WTC11 (cell line): ENCODE measurements around the gene DLX1. TPM values are rescaled to one million over a fixed set of nuclear protein-coding genes. Genes with fewer than 3 reads are reported as not detected.
"Not testable (repeated sequence)": the region's sequence is repeated elsewhere in the genome, so short reads cannot be mapped to it uniquely, and the experiment has no call there.

Experiments
- ATAC-seq: fragments of 200-7000 bp; cut with Tn5 transposase; 2 replicates; pipeline ENCODE4 v1.10.0; 2021; ENCODE audit warnings: mild to moderate bottlenecking, moderate library complexity
- CTCF ChIA-PET: fragments of 300-600 bp; sonication (Branson Sonifier 250); formaldehyde crosslinking; loops from one replicate; lab custom pipeline; 2021; ENCODE audit warnings: antibody characterized with exemption; lab: Charles Lee
- POLR2A ChIA-PET: fragments of 350-600 bp; sonication (Branson Sonifier 250); formaldehyde crosslinking; loops from one replicate; lab custom pipeline; 2021; ENCODE audit warnings: antibody characterized with exemption; lab: Charles Lee
- DNase-seq: peaks from one replicate; pipeline ENCODE4 v3.0.0; 2021; ENCODE audit warnings: low spot score
- H3K27ac Mint-ChIP-seq: 2 replicates; pipeline ENCODE4 v1.8.0; 2021; ENCODE audit warnings: mixed read lengths
- H3K27me3 Mint-ChIP-seq: 2 replicates; pipeline ENCODE4 v1.8.0; 2021; ENCODE audit warnings: low read depth, mild to moderate bottlenecking, moderate library complexity, mixed read lengths
- H3K36me3 Mint-ChIP-seq: 2 replicates; pipeline ENCODE4 v1.8.0; 2021; ENCODE audit warnings: mixed read lengths
- H3K4me1 Mint-ChIP-seq: 2 replicates; pipeline ENCODE4 v1.8.0; 2022; ENCODE audit warnings: mixed read lengths
- H3K4me3 Mint-ChIP-seq: 2 replicates; pipeline ENCODE4 v1.8.0; 2021; ENCODE audit warnings: mild to moderate bottlenecking, moderate library complexity, mixed read lengths
- H3K9me3 Mint-ChIP-seq: 2 replicates; pipeline ENCODE4 v1.8.0; 2021; ENCODE audit warnings: mixed read lengths
- AFF4 ChIP-seq: sonication (generic); formaldehyde crosslinking; IDR thresholded peaks from 2 replicates; pipeline ENCODE4 v1.8.1; 2023; ENCODE audit warnings: mild to moderate bottlenecking, missing genetic modification reagents, borderline replicate concordance
- ATF1 ChIP-seq: sonication (generic); formaldehyde crosslinking; IDR thresholded peaks from 2 replicates; pipeline ENCODE4 v1.8.1; 2023; ENCODE audit warnings: mild to moderate bottlenecking, moderate library complexity, missing genetic modification reagents
- E2F4 ChIP-seq: sonication (generic); formaldehyde crosslinking; IDR thresholded peaks from 2 replicates; pipeline ENCODE4 v1.8.1; 2022; ENCODE audit warnings: low read depth, mild to moderate bottlenecking, moderate library complexity, missing genetic modification reagents, borderline replicate concordance
- GABPB1 ChIP-seq: sonication (generic); formaldehyde crosslinking; IDR thresholded peaks from 2 replicates; pipeline ENCODE4 v1.8.1; 2023; ENCODE audit warnings: mild to moderate bottlenecking, missing genetic modification reagents
- HMGXB4 ChIP-seq: sonication (generic); formaldehyde crosslinking; IDR thresholded peaks from 2 replicates; pipeline ENCODE4 v1.8.1; 2023; ENCODE audit warnings: mild to moderate bottlenecking, moderate library complexity, missing genetic modification reagents
- MXD4 ChIP-seq: fragments of 250-450 bp; sonication (Bioruptor Pico); IDR thresholded peaks from 2 replicates; pipeline ENCODE4 v1.8.0; 2021; ENCODE audit warnings: mild to moderate bottlenecking, moderate library complexity, borderline replicate concordance
- NFATC4 ChIP-seq: fragments of 250-450 bp; sonication (Bioruptor Pico); IDR thresholded peaks from 2 replicates; pipeline ENCODE4 v1.9.0; 2021; ENCODE audit warnings: mild to moderate bottlenecking
- NFYB ChIP-seq: sonication (generic); formaldehyde crosslinking; conservative IDR thresholded peaks from 2 replicates; pipeline ENCODE4 v1.8.0; 2022; ENCODE audit warnings: low read depth, missing genetic modification reagents
- RELA ChIP-seq: sonication (generic); formaldehyde crosslinking; IDR thresholded peaks from 2 replicates; pipeline ENCODE4 v1.8.1; 2022; ENCODE audit warnings: missing genetic modification reagents, mild to moderate bottlenecking, borderline replicate concordance
- ZNF416 ChIP-seq: fragments of 250-450 bp; sonication (Bioruptor Pico); IDR thresholded peaks from 2 replicates; pipeline ENCODE4 v1.9.0; 2021; ENCODE audit warnings: mild to moderate bottlenecking, inconsistent platforms
- total RNA-seq: library from RNA; stranded (reverse); gene quantifications from 3 replicates; pipeline ENCODE4 v1.2.3, GENCODE V29; 2021
- TF ChIP-seq, protein P1 (sequence below): sonication (generic); formaldehyde crosslinking; IDR thresholded peaks from 2 replicates; pipeline ENCODE4 v1.8.1; 2022; ENCODE audit warnings: mild to moderate bottlenecking, missing genetic modification reagents, moderate library complexity, borderline replicate concordance
- TF ChIP-seq, protein P2 (sequence below): sonication (generic); formaldehyde crosslinking; conservative IDR thresholded peaks from 2 replicates; pipeline ENCODE4 v1.8.1; 2022; ENCODE audit warnings: mild to moderate bottlenecking, missing genetic modification reagents

Gene DLX1
- total RNA-seq, 1 experiment from 2014 or later, result not detected

GRCh38 chr2:172137943-172138342 is 52.6 kb downstream of the DLX1 start:
- H3K4me3 Mint-ChIP-seq, result no peak overlapping the region
- H3K4me1 Mint-ChIP-seq, result peaks cover 16% of the 10 kb centered on the region
- peaks cover 14% of the 10 kb centered on the region for H3K9me3 Mint-ChIP-seq
- ChIA-PET POLR2A (no interaction called here), CTCF (interaction anchor here (2.4 kb wide), 1 partner anchor 11 kb away, joined by 15 read pairs; no protein-coding TSS in a partner anchor)
- DNase-seq (no peak), ATAC-seq (no peak)
- TF ChIP-seq MXD4 (CRISPR knock-in tag), result no peak
- TF ChIP-seq RELA (CRISPR knock-in tag), result no peak
- no peak for TF ChIP-seq NFATC4 (CRISPR knock-in tag)
- TF ChIP-seq AFF4, result no peak
- TF ChIP-seq ZNF416, result no peak
- no peak for TF ChIP-seq E2F4
- TF ChIP-seq, protein P1, sequence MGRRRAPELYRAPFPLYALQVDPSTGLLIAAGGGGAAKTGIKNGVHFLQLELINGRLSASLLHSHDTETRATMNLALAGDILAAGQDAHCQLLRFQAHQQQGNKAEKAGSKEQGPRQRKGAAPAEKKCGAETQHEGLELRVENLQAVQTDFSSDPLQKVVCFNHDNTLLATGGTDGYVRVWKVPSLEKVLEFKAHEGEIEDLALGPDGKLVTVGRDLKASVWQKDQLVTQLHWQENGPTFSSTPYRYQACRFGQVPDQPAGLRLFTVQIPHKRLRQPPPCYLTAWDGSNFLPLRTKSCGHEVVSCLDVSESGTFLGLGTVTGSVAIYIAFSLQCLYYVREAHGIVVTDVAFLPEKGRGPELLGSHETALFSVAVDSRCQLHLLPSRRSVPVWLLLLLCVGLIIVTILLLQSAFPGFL, result no peak
- TF ChIP-seq NFYB (CRISPR knock-in tag), result no peak
- TF ChIP-seq HMGXB4 (CRISPR knock-in tag), result no peak
- TF ChIP-seq, protein P2, sequence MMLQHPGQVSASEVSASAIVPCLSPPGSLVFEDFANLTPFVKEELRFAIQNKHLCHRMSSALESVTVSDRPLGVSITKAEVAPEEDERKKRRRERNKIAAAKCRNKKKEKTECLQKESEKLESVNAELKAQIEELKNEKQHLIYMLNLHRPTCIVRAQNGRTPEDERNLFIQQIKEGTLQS (CRISPR knock-in tag), result no peak
- no peak for TF ChIP-seq ATF1 (CRISPR knock-in tag)
- TF ChIP-seq GABPB1 (CRISPR knock-in tag), result no peak
- H3K27ac Mint-ChIP-seq, result no peak overlapping the region
- H3K36me3 Mint-ChIP-seq, result 0 out of 2 replicates have a peak, but pooled peaks cover under 1% of the 10 kb centered on the region
- peaks cover 54% of the 10 kb centered on the region for H3K27me3 Mint-ChIP-seq

DNA sequence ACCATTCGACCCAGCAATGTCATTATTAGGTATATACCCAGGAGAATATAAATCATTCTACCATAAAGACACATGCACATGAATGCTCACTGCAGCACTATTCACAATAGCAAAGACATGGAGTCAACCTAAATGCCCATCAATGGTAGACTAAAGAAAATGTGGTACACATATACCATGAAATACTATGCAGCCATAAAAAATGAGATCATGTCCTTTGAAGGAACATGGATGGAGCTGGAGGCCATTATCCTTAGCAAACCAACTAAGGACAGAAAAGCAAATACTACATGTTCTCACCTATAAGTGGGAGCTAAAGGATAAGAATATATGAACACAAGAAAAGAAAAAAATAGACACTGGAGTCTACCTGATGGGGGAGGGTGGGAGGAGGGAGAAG is 53.4 kb downstream of the DLX1 start:
- CTCF ChIA-PET, POLR2A ChIA-PET, ATAC-seq: not testable (repeated sequence)

More for the DNA sequence above, 53.4 kb downstream of the DLX1 start:
- H3K36me3 Mint-ChIP-seq, H3K27ac Mint-ChIP-seq, H3K4me1 Mint-ChIP-seq, DNase-seq, H3K4me3 Mint-ChIP-seq: not testable (repeated sequence)
- peaks cover 13% of the 10 kb centered on the region for H3K9me3 Mint-ChIP-seq
- H3K27me3 Mint-ChIP-seq, result peaks cover 48% of the 10 kb centered on the region

Other genes with a start within 250 kb of the DLX1 start
- gene SLC25A12, start 191.3 kb upstream of the DLX1 start, total RNA-seq, result 7.3 to 9.0 TPM (median 7.8 TPM) in 3 replicates
- gene HAT1, start 163.0 kb upstream of the DLX1 start, total RNA-seq, result 50.6 to 58.9 TPM (median 54.5 TPM) in 3 replicates
- 4.7 to 6.0 TPM (median 5.1 TPM) in 3 replicates for gene METAP1D, start 85.6 kb upstream of the DLX1 start, total RNA-seq
- gene DLX2, start 17.4 kb downstream of the DLX1 start, total RNA-seq, result 0.28 to 0.64 TPM (median 0.55 TPM) in 3 replicates